Ectodermal cell (in vitro differentiated cells): ENCODE results near the gene UBE4B.
"Not testable (repeated sequence)": the region's sequence is repeated elsewhere in the genome, so short reads cannot be mapped to it uniquely, and the experiment has no call there.

Source experiments
- H3K27ac ChIP-seq: 2 replicates; pipeline ENCODE4 v1.7.0; 2013; ENCODE audit warnings: mild to moderate bottlenecking, low read depth, low read length; ENCODE audit not compliant: insufficient read depth, poor library complexity, severe bottlenecking
- H3K27me3 ChIP-seq: 2 replicates; pipeline ENCODE4 v1.7.0; 2013; ENCODE audit warnings: mild to moderate bottlenecking, low read length; ENCODE audit not compliant: insufficient read depth, control insufficient read depth, poor library complexity, severe bottlenecking
- H3K36me3 ChIP-seq: one replicate; pipeline ENCODE4 v1.7.0; 2013; ENCODE audit warnings: low read length; ENCODE audit not compliant: control insufficient read depth, insufficient read depth
- H3K4me1 ChIP-seq: one replicate; pipeline ENCODE4 v1.7.0; 2013; ENCODE audit warnings: low read length; ENCODE audit not compliant: control insufficient read depth, insufficient read depth
- H3K4me3 ChIP-seq: 2 replicates; pipeline ENCODE4 v1.7.0; 2013; ENCODE audit warnings: low read depth, low read length, control low read depth; ENCODE audit not compliant: insufficient read depth
- H3K9me3 ChIP-seq: 2 replicates; pipeline ENCODE4 v1.7.0; 2013; ENCODE audit warnings: mild to moderate bottlenecking, low read length, moderate library complexity; ENCODE audit not compliant: control insufficient read depth
- WGBS, 2 experiments: methylation state at CpG; one replicate each; pipeline ENCODE4 v1.1.7; 2013; ENCODE audit warnings: missing lambda C conversion rate in 2 of 2; 5-methylcytosine and 5-hydroxymethylcytosine counted together

The UBE4B gene

DNA sequence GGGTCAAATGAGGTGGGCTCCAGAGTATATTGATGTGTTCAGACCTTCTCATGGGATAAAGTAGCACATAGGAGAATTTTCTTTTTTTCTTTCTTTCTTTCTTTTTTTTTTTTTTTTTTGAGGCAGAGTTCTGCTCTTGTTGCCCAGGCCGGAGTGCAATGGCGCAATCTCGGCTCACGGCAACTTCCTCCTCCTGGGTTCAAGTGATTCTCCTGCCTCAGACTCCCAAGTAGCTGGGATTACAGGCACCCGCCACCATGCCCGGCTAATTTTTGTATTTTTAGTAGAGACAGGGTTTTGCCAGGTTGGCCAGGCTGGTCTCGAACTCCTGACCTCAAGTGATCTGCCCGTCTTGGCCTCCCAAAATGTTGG lies 74.7 kb downstream of the UBE4B start:
- H3K9me3 ChIP-seq, H3K27ac ChIP-seq, H3K4me3 ChIP-seq, H3K4me1 ChIP-seq, H3K27me3 ChIP-seq: not testable (repeated sequence)
- 95 to 97% methylated on average over 8 of the region's 8 CpGs for WGBS, 2 experiments
- H3K36me3 ChIP-seq = peaks cover 23% of the 10 kb centered on the region

DNA sequence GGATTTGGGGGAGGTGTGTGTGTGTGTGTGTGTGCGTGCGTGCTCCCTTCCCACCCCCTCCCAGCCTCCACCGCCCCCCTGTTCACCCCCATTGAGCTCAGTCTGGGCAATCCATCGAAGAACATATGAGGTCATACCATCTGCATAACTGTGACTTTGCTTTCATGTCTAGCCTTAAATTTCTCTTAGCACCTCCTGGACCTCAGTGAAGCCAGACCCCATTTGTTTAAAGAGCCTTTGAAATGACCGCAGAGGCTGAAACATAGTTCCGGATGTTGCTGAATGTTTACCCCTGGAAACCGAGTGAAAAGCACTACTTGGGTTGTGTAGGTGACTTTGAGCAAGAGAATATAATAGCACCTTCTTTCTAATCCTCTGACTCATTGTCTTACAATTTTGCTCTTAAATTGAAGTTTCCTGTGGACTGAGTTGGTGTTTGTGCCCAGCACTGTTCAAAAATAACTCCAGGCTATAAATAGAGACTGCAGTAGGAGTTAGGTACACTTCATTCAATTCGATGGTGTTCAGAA lies 75.4 kb downstream of the UBE4B start:
- WGBS, 2 experiments = 69 to 80% methylated on average over 6 to 8 of the region's 8 CpGs
- Histone ChIP-seq H3K36me3 (peaks cover 23% of the 10 kb centered on the region), H3K4me1 (no peaks in the 10 kb centered on the region), H3K4me3 (no peak overlapping the region), H3K9me3 (no peaks in the 10 kb centered on the region), H3K27me3 (no peaks in the 10 kb centered on the region), H3K27ac (no peak overlapping the region)

- H3K4me3 ChIP-seq = no peak overlapping the region
- H3K27me3 ChIP-seq = no peaks in the 10 kb centered on the region
- no peaks in the 10 kb centered on the region for H3K4me1 ChIP-seq
- no peaks in the 10 kb centered on the region for H3K9me3 ChIP-seq
- no peak overlapping the region for H3K27ac ChIP-seq
- WGBS, 2 experiments = 92 to 97% methylated on average over 11 of the region's 11 CpGs
- peaks cover 21% of the 10 kb centered on the region for H3K36me3 ChIP-seq
These were observed 76.4 kb downstream of the UBE4B start for GRCh38 chr1:10108948-10109708.

DNA sequence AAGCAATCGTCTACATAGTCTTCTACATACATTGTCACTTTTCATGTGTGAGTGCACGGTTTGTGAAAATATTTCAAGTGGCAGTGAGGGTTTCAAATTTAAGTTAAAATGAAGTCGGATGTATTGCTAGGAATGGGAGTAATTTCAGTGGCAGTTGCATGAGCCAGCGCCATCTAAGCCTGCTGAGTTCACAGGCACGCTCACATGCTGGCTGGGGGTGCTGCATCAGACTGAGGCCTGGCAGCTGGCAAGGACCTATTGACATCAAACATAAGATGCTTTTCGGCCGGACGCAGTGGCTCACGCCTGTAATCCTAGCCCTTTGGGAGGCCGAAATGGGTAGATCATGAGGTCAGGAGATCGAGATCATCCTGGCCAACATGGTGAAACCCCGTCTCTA lies 80.7 kb downstream of the UBE4B start:
- H3K27ac ChIP-seq = no peak overlapping the region
- WGBS, 2 experiments = 94 to 95% methylated on average over 12 of the region's 12 CpGs
- peaks cover 7% of the 10 kb centered on the region for H3K36me3 ChIP-seq

GRCh38 chr1:10114746-10115145 lies 82.0 kb downstream of the UBE4B start:
- Histone ChIP-seq H3K27me3 (no peaks in the 10 kb centered on the region), H3K36me3 (peaks cover 14% of the 10 kb centered on the region), H3K4me3 (no peak overlapping the region), H3K4me1 (no peaks in the 10 kb centered on the region), H3K27ac (no peak overlapping the region), H3K9me3 (no peaks in the 10 kb centered on the region)
- 92% methylated on average over 6 of the region's 6 CpGs for WGBS, 2 experiments

More for the DNA sequence above, 80.7 kb downstream of the UBE4B start:
- no peaks in the 10 kb centered on the region for H3K9me3 ChIP-seq
- H3K27me3 ChIP-seq = no peaks in the 10 kb centered on the region
- no peak overlapping the region for H3K4me3 ChIP-seq
- no peaks in the 10 kb centered on the region for H3K4me1 ChIP-seq

DNA sequence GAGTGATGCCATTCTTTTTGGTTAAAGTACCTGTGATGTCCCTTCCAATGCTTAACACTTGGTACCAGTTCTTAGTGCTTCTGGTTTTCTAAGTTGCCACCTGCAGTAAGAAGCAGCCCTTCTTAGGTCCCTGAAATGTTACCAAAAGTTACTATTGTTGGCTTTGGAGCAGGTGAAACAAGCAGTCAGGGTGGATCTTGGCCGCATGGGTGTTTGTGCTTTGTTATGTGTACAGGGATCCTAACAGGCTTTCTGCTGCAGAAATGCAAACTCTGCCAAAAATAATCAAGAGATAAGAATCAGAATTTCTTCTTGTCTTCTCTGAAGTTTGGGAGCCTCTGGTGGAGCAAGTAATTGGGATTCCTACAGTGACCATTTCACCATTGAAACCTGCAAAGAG lies 84.4 kb downstream of the UBE4B start:
- WGBS, 2 experiments = 100% methylated on average over 1 of the region's 1 CpG

DNA sequence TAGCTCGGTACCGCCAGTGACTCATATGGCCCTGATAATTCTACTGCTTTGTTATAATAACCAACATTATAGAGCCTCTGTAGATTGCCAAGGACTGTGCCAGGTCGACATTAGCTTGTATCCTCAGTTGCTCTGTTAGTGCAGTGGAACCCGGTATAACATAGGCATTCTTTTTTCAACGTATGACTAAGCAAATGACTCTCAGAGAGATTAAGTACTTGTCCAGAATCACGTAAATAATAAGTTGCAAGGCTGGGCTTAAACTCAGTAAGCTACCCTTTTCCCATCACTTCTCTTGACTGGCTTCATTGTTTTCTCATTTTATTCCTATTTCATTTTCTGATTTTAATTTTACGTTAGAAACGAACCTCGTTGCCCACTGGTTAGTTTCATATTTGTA lies 85.1 kb downstream of the UBE4B start:
- H3K27ac ChIP-seq = no peak overlapping the region
- WGBS, 2 experiments = 94 to 97% methylated on average over 9 of the region's 9 CpGs
- peaks cover 18% of the 10 kb centered on the region for H3K36me3 ChIP-seq
- no peak overlapping the region for H3K4me3 ChIP-seq
- no peaks in the 10 kb centered on the region for H3K9me3 ChIP-seq
- no peaks in the 10 kb centered on the region for H3K4me1 ChIP-seq
- H3K27me3 ChIP-seq = no peaks in the 10 kb centered on the region

More for the DNA sequence above, 84.4 kb downstream of the UBE4B start:
- H3K4me3 ChIP-seq = no peak overlapping the region
- no peak overlapping the region for H3K27ac ChIP-seq
- no peaks in the 10 kb centered on the region for H3K9me3 ChIP-seq
- no peaks in the 10 kb centered on the region for H3K4me1 ChIP-seq
- H3K27me3 ChIP-seq = no peaks in the 10 kb centered on the region
- peaks cover 17% of the 10 kb centered on the region for H3K36me3 ChIP-seq

GRCh38 chr1:10121688-10122087 lies 88.9 kb downstream of the UBE4B start:
- Histone ChIP-seq H3K4me3 (no peak overlapping the region), H3K27me3 (no peaks in the 10 kb centered on the region), H3K9me3 (no peaks in the 10 kb centered on the region), H3K27ac (no peak overlapping the region), H3K36me3 (peaks cover 16% of the 10 kb centered on the region), H3K4me1 (no peaks in the 10 kb centered on the region)
- 96 to 97% methylated on average over 7 of the region's 7 CpGs for WGBS, 2 experiments

GRCh38 chr1:10122926-10123325 lies 90.2 kb downstream of the UBE4B start:
- Histone ChIP-seq H3K27me3 (no peaks in the 10 kb centered on the region), H3K36me3 (peaks cover 16% of the 10 kb centered on the region), H3K27ac (no peak overlapping the region), H3K4me1 (no peaks in the 10 kb centered on the region), H3K4me3 (no peak overlapping the region), H3K9me3 (no peaks in the 10 kb centered on the region)
- 92 to 94% methylated on average over 10 of the region's 10 CpGs for WGBS, 2 experiments

DNA sequence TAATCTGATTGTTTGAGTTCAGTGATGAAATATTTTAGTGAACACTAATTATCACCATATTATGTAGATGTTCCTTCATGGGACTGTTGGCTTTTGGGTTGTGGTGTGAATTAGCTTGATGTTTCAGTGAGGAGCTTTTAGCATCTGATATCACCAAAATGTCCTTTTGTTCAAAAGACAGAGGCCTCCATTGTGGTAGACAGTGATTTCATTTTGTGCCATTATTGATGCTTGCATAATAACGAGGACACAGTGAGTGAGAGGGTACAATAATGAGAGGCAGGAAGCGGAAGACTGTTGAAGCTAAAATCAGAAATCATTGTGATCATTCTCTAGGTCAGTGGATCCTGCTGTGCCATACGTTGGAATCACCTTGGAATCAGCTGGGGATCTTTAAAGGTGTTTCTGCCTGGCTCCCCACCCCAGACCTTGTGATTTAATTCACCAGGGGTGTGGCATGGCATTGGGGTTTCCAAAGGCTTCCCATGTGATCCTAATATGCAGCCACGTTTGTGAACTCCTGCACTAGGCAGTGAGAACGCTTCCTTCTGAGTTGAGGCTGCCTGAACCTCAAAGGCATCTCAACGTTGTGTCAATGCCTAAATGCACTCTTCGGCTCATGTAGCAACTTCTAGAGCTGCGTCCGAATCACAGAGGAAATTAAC lies 95.5 kb downstream of the UBE4B start:
- H3K27ac ChIP-seq = no peak overlapping the region
- H3K4me1 ChIP-seq = no peaks in the 10 kb centered on the region
- no peaks in the 10 kb centered on the region for H3K27me3 ChIP-seq
- no peak overlapping the region for H3K4me3 ChIP-seq
- 95% methylated on average over 9 of the region's 9 CpGs for WGBS, 2 experiments
- H3K9me3 ChIP-seq = no peaks in the 10 kb centered on the region
- H3K36me3 ChIP-seq = peaks cover 27% of the 10 kb centered on the region
